HG02870 (cell line): ENCODE data around the gene DOCK2.
A peak's percentile ranks its signal among the peaks of the same experiment; 100 is the strongest.
"Not testable (repeated sequence)": the region's sequence is repeated elsewhere in the genome, so short reads cannot be mapped to it uniquely, and the experiment has no call there.

ENCODE experiments used
- ATAC-seq: cut with Tn5 transposase; IDR thresholded peaks from one replicate; pipeline ENCODE4 v1.9.1; 2021; ENCODE audit warnings: mild to moderate bottlenecking, moderate library complexity; ENCODE audit not compliant: unreplicated experiment

Gene DOCK2

GRCh38 chr5:169753795-169754194 lies 116.7 kb downstream of the DOCK2 start:
- ATAC-seq = no peak

DNA sequence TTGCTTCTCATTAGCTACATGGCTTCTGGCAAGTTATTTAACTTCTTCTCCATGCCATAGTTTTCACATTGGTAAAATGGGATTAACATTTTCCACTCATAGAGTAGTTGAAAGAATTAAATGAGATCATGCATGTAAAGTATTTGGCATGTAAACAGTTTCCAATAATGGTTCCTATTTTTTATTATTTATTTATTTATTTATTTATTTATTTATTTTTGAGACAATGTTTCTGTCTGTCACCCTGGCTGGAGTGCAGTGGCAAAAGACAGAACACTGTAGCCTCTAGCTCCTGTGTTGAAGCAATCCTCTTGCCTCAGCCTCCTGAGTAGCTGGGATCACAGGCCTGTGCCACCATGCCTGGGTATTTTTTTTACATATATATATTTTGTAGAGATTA lies 117.7 kb downstream of the DOCK2 start:
- no peak for ATAC-seq

DNA sequence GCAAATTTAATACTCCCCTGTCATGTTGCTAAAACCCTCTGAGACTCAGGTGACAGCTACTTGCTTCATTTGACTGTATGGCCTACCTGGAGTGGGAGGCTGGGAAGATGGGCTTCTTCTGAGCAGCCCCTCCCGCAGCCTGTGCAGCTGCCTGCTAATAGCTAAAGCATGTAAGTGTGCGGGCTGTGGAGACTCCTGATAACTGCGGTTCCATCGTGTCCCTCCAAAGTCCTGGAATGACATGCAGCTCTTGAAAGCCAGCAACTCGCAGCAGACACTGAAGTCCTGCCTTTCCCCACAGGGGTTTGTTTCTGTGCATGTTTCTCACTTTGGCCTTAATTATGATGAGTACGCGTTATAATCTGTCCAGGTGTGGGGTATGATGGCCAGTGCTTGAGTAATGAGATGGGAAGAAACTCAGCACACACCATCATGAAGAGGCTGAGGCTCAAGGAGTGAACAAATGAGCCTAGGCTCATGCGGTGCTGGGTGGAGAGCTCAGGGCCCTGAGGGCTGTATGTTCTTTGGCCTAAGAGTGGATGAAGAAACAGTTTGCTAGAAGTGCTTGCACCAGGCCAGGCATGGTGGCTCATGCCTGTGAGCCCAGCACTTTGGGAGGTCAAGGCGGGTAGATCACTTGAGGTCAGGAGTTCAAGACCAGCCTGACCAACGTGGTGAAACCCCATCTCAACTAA lies 119.1 kb downstream of the DOCK2 start:
- ATAC-seq = no peak

- ATAC-seq = no peak
Observed at GRCh38 chr5:169757016-169757415, 119.9 kb downstream of the DOCK2 start.

DNA sequence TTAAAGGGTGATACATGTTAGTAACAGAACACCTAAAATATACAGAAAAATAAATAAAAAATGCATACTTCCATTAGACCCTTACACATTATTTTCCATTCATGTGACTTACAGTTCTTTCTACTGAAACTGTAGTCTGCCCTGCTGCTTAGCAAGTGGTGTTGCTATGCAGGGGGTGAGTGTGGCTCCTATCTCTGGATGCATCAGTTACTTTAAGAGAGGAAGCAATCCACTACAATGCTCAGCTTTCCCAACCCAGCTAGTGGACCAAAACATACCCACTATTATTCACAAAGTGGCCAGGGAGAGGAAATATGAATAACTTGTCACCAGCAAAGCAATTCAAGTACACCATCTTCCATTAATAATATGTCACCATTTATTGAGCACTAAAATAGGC lies 121.8 kb downstream of the DOCK2 start:
- ATAC-seq = no peak

DNA sequence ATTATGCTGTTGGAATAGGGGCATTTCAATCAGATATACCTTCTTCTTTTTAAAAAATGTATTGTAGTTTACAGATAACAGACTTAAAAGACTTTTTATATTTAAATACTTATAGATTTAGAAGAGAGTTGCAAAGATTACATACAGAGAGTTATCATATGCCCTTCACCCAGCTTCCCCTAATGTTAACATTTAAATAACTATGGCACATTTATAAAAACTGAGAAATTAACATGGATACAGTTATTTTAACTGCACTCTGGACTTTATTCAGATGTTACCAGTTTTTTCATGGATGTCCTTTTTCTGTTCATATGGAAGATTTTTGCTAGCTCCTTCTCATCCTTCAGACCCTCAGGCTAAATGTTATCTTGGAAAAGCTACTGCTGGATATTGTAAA lies 123.2 kb downstream of the DOCK2 start:
- ATAC-seq = no peak

DNA sequence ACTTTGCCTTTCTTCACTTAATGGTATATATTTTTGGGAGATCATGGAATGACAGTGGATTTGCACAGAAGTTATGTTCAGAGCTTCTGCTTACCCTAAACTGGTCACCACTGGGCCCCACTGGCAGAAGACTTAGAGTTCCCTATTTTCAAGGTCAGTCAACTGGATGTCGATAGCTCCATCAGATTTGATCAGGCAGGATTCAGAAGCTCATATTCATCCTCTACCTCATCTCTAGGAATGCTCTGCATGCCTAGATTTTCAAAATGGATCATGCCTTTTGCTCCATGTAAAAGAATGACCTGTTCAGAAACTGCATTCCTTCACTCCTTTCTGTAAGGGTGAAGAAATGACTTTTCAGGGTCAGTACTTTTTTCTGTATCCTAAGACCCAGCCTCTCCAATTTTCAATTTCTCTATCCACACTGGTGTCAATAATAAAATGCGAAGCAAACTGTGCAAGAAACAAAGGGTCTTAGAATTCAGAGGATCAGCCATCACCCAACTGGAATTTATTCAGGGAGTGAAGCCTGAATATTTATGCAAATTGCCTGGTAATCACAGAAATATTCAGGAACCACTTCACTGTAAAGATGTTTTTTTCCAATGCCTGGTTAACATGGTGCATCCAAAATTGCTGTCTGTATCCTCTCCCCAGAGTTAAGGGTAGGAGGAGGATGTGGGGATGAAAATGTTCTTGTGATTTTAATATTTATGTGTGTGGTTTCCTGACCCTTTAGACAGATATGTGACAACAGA lies 125.4 kb downstream of the DOCK2 start:
- no peak for ATAC-seq

DNA sequence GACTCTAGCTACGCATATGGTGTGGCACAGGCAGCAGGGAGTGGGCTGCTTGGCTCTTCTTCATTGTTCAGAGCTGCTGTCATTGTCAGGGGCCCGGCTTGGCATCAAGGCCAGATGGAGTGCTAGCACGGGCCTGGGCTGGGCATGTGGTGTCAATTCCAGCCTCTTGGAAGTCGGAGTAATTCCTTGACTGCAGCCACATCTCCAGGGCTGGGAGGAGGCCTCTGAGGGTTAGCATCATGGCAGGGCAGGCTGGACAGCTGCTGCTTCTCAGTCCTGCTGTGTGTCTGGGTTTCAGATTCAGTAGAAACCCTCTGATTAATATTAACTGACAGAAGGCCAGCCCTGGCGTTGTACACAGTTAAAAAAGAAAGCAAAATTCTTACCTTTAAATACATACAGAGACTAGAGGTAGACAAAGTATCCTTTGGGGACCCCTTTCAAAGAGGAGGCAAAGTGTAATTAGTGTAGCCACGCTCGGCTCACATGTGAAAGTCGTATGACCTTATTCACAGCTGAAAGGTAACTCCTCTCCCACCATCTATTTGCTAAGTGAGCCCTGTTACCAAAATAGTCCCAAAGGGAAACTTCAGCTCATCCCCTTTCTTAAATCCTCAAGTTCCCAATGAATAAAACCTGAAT lies 126.4 kb downstream of the DOCK2 start:
- ATAC-seq = no peak

- ATAC-seq = no peak
Observed at GRCh38 chr5:169764018-169764378, 126.9 kb downstream of the DOCK2 start.

DNA sequence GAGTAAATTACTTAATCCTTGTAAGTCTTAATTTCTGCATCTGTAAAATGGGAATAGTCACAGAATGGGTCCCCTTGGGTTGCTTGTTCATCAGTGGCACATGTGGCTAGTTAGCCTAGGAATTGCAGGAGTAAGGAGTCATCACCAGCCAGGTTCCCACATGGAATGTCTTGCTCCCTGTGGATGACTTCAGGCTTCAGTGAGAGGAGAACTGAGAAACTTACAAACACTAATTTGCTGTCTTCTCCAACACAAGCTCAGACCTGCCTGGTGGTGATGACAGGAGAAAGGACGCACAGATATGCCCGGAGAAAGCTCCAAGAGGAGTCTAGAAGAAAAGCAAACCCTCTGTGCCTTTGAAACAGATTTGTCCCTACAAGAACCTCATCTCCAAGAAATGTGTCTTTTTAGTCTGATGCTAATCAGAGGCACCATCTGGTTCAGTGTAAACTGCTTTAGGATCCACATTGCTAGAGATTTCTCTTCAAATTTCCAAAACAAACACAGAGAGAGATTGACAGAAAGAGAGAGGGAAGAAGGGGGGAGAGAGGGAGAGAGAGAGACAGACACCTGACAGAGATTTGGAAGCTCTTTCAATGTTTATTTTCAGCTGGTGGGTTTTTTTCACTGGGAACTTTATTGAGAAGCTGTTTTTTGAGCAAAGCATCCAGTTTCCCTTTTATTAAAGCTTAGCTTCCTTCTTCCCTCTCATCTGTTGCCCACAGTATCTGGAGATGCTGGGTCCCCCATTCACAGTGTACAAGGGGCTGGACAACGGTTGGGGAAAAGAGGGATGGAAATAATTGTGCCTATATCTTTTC lies 128.3 kb downstream of the DOCK2 start:
- ATAC-seq = no peak

DNA sequence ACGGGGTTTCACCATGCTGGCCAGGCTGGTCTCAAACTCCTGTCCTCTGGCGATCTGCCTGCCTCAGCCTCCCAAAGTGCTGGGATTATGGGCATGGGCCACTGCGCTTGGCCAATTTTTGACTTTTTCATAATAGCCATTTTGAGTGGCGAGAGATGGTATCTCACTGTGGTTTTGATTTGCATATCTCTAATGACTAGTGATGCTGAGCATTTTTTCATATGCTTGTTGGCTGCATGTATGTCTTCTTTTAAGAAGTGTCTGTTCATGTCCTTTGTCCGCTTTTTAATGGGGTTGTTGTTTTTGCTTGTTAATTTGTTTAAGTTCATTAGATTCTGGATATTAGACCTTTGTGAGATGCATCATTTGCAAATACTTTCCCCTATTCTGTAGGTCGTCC lies 129.9 kb downstream of the DOCK2 start:
- not testable (repeated sequence) for ATAC-seq

GRCh38 chr5:169767938-169768337 lies 130.9 kb downstream of the DOCK2 start:
- ATAC-seq = no peak

DNA sequence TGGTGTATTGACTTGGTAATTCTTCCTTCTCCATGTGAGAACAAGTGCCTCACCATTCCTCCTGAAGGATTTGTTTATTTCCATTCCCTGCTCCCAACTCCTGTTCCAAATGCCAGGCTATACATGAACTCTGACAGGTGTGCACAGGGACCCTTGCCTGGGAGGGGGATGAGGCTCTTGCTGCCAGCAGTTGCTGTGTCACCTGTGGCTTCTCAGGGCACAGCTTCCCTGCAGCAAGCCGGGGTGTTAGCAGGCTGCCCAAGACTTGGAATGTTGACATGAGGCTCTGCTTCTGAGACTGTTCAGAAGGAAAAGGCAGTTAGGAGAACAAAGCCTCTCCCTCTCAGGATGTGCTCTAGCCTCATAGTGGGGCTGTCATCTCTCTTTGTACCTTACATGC lies 131.3 kb downstream of the DOCK2 start:
- ATAC-seq = no peak

DNA sequence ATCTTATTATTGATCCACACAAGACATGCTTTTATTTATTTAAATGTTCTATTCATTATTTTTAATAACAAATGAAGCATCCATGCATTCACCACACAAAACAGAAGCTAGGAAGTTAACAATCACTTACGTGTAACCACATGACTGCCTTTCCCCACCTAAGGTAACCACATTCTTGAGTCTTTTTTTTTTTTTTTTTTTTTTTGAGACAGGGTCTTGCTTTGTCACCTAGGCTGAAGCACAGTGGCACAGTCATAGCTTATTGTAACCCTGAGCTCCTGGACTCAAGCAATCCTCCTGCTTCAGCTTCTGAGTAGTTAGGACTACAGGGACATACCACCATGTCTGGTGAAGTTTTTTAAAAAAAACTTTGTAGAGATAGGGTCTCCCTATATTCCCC lies 133.0 kb downstream of the DOCK2 start:
- no peak for ATAC-seq

- no peak for ATAC-seq
Observed at GRCh38 chr5:169772256-169772655, 135.2 kb downstream of the DOCK2 start.

DNA sequence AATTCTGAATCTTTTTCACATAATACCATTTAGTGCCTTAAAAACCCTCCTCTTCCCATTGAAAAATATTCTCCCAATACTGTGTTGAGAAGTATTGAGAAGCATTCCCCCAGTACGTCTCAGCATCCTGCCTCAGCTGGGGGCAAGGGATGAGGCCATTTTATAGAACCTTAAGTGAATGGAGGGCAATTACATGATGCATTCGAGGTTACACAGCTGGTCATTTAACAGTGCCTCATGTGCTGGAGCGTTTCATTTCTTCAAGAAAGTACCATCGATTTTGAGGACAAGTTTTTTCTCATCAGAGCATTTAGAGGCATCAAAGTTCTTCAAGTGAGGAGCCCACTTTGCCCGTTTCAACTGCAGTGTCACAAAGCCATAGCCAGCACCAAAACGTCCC lies 135.6 kb downstream of the DOCK2 start:
- ATAC-seq = no peak

- ATAC-seq = no peak
Observed at GRCh38 chr5:169777159-169777558, 140.1 kb downstream of the DOCK2 start.

DNA sequence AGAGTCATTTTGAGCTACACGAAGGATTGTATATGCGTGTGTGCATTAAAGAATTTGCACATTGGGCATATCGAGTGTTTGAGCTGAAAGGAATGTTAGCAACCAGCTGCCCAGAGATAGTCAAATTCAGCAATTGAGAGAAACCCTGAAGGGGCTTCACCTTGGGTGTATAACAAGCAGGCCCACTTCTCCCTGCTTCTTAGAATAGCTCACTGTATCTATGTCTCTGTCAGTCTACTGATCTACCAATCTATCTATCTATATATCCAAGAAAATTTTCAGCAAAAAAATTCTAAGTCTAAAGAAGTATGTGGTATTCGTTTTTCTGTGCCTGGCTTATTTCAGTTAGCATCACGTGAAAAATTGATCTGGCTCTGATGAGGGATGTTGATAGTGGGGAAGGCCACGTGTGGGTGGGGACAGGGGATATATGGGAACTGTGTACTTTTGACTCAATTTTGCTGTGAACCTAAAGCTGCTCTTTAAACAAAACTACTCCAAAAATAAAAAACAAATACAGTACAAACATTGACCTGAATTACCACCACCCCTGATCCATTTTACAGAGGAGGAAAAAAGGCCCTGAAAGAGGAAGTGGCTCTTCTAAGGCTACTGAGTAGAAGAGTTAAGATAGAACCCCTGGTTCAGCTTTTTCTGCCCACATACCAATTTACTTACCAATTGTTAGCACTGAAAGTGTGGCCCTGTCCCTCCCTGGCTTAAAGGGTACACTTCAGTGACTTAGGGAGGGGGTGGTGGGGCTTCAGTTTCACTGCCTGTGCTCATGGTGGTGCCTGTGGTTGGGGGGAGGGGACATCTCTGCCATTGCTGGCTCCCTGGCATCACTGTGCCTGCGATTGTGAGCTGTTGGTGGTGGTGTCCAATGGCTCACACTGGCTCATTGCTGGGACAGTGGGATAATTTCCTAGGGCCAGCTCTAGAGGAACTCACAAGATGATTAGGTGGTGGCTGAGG lies 141.8 kb downstream of the DOCK2 start:
- ATAC-seq = peak; percentile 86

DNA sequence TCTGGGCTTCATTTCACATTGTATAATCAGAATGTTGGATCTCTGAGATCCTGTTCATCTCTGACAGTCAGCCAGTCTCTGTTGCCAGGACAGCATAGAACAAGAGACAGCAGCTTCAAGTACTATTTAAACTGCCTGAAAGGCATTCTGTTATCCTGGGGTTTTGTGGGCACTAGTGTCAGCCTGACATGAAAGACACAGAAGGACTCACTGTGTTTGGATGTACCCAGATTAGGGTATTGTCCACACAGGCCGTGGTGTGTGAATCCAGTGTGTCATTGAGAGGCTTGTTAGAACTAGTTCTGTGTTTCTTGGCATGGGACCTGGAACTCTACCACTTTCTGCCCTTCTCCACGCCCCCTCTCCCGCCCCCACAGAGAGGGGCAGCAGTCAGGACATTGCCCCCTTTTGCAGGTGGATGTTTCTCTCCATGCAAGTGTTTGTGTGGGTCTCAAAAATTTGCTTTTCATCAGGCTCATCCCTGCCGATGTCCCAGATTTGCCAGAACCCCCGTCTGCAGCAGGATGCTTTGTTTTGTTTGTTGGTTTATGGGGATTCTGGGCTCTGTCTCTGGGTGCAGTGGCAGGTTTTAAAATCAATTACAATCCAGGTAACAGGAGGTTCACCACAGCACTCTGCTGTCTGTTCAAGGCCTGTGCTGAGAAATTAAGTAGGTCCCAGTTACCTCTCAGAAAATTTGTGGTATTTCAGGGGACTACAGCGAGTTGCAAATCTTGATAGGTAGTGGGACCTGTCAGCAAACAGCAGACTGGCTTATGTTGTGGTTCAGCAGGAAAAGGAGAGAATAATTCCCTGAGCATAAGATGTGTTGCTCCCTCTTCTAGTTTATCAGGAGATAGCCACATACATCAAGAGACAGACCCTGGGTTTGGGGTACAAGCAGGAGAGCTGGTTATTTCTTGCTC lies 144.6 kb downstream of the DOCK2 start:
- ATAC-seq = no peak
